GM21423 (cell line): ENCODE data around the gene HOXA6.
A peak's percentile ranks its signal among the peaks of the same experiment; 100 is the strongest.

Experiments
- ATAC-seq: cut with Tn5 transposase; IDR thresholded peaks from one replicate; pipeline ENCODE4 v1.9.1; 2021; ENCODE audit warnings: mild to moderate bottlenecking, moderate library complexity; ENCODE audit not compliant: unreplicated experiment

Gene HOXA6

DNA sequence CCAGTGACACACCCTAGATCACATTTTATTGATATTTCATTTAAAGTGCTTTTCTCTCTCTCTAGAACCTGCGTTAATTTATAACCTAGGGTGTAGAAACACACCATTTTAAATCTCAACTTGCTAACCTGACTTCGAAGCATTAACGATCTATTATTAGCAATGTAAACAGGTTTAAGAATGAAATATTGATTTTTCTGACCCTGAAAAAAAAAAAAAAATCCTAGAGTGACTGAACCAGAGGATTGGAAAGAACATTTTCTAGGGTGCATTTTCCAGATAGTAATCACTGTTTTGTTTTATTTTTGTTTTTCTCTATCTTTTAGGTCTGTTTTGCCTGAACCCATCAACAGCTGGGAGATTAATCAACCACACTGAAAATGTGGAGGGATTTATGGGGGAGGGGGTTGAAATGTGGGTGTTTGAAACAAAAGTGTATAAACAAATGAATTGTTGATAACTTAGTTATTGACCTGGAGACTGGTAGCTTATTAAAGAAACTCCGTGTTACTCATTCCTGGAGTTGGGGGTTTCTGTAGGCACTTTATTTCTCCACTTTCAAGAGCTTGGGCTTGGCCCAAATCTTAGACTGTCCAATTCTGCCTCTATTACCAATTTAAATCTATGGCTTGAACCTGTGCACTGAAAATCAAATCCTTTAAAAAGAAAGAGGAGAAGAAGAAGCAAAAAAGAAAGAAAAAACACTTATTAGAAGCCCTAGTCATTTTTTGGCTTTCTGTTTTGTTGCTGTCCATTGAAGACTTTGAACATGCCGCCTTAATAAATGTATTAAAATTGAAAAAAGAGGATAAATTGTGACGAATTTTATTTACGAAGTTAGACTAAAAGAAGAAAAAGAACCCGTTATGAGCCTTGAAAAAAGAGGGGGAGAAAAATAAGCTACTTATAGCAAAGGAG, 47.9 kb downstream of the HOXA6 start:
- no peak for ATAC-seq

DNA sequence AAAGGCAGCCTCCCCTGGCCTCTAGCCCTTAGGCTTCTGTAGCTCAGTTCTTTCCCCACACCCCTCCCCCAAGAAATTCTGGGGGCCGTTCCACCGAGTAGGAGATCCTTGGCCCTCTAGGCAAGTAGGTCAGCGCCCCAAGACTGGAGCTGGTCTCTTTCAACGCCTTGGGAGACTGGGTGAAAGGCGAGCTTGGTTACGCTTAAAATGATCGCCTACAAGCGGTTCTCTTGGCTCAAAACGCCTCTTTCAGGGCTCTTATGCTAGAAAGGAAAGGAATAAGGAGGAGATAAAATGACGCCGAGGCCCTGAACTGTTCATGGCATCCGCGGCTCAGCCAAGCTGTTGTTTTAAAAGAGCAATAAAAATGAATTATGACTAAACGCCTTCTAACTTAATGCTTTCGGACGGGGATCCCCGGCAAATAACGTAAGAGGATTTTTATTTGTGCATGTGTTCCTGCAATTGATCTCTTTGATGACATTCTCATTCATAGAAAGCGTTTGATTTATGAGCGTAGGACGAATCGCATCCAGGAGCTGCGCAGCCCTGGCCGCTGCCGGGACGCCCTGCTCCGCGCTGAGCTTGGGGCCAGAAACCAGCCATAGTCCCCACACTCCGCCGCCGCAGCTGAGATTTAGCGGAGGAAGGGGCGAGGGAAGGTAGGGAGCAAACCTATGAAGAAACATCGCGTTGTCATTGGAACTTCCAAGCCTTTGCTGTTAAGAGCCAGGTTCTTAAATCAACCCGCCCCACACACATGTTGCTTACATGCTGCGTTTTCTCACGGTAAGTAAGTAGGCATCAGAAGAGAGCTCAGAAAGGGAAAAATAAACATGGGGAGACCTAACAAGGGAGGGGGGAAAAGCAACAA, 48.8 kb downstream of the HOXA6 start:
- no peak for ATAC-seq

DNA sequence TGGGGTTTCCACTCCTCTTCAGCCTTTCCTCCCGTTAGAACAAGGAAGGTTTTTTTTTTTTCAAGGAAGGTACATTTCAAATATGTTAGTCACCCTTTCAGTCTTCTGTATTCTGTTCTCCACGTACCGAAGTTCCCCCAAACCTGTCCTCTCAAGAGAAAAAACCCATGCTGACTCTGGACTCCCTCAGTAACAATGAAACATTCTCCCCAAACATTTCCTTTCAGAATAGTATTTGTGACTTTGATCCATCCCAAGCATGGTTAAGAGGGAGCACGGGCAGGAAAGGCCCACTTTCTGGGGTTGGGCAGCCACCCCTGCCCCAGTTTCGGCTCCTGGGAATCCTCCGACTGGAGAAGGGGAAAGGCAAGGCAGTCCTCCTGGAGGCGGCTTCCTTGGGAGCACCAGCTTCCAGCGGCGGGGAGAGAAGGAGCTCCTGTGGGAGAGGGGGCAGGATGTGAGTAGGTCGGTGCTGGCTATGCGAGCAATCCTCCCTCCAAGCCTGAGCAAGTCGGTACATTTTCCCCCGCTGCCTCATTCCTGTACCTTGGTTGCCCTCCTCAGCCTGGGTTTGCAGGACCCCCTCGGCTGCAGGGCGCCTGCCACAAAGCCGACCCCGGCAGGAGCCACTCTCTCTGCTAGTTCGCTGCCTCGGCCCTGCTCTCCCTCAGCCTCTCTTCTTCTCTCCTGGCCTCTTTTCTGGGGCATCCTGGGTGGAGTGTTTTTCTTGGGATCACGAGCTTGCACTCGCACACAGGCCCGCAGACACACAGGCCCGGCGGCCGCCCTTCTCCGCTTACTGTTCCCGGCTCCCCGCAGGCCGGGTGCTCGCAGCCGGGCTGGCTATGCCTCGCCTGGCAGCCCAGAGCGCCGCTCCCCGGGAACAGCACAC, 49.6 kb downstream of the HOXA6 start:
- no peak for ATAC-seq

DNA sequence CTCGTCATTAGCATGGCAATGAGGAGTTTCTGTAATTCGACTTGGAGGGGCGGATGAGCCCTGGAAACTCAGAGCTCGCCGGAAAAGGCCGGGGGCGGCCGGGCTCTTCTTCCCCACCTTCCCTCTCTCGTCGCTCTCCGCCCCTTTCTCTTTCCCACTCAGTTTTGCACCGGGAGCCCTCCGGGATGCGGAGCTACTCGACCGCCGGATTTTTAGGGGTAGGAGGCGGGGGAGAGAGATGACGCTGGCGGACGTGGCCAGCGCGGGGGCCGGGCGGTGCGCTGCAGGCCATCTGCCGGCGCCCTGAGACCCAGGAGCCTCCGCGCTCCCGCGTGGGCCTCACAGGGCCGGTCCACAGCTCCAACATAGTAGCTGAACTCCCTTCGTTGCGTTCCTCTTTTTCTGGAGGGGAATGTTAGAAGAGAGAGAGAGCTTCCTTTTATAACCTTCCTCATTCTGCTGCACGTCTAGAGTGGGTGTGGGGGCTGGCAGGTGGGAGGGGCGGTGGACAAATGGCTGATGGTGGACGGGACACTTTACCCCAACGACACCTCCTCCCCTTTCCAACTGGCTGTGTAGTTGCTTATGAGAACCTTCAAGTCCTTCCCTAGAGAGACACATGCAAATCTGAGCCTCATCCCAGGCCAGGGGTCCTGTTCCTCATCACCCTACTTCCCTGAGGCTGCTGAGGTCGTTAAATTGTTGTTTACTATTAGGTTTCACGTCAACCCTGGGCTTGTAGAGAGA, 50.6 kb downstream of the HOXA6 start:
- ATAC-seq: no peak

DNA sequence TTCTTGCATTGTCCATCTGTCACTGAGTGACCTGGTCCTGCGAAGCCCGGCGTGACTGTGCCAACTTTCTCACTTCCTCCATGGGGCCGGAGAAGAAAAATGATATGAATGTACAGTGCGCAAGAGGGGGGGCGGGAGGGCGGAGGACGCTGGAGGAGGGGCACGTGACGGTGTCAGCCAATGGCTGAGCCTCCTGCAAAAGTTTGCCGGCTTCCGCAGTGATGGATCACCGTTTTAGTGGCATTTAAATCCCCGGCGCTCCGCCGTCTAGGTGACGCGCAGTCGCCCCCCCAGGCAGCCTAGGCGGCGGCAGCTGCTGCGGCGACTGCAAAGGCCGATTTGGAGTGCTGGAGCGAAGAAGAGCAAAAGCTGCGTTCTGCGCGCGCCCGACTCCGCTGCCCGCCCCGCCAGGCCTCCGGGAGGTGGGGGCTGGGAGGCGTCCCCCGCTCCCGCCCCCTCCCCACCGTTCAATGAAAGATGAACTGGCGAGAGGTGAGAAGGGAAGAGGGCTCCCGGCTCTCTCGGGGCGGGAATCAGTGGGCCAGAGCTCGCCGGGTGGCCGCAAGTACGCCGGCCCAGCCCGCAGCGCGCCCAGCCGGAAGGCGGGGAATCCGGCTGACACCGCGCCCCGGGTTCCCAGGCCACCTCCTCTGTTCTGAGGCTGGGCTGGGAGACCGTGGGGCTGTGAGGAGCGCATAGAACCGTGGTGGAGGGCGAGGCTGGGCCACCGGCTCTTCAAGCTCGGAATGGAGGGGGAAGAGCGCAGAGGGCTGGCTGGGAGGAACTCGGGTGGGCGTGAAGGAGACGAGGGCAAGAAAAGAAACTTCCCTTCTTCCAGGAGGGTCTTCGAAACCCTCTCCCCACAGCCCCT, 51.4 kb downstream of the HOXA6 start, which contains the start of gene HOXA1:
Gene HOXA1 (minus strand): TSS at position 104 of the 871 bp plus-strand sequence. CDS start 88 bp downstream, at position 16.
- ATAC-seq: peak; percentile 88
